WTC11 (cell line): ENCODE measurements around the gene SLC9A7. TPM values are rescaled to one million over a fixed set of nuclear protein-coding genes. Genes with fewer than 3 reads are reported as not detected.

Source experiments
- ATAC-seq: fragments of 200-7000 bp; cut with Tn5 transposase; 2 replicates; pipeline ENCODE4 v1.10.0; 2021; ENCODE audit warnings: mild to moderate bottlenecking, moderate library complexity
- CTCF ChIA-PET: fragments of 300-600 bp; sonication (Branson Sonifier 250); formaldehyde crosslinking; loops from one replicate; lab custom pipeline; 2021; ENCODE audit warnings: antibody characterized with exemption; lab: Charles Lee
- POLR2A ChIA-PET: fragments of 350-600 bp; sonication (Branson Sonifier 250); formaldehyde crosslinking; loops from one replicate; lab custom pipeline; 2021; ENCODE audit warnings: antibody characterized with exemption; lab: Charles Lee
- DNase-seq: peaks from one replicate; pipeline ENCODE4 v3.0.0; 2021; ENCODE audit warnings: low spot score
- H3K27ac Mint-ChIP-seq: 2 replicates; pipeline ENCODE4 v1.8.0; 2021; ENCODE audit warnings: mixed read lengths
- H3K27me3 Mint-ChIP-seq: 2 replicates; pipeline ENCODE4 v1.8.0; 2021; ENCODE audit warnings: low read depth, mild to moderate bottlenecking, moderate library complexity, mixed read lengths
- H3K36me3 Mint-ChIP-seq: 2 replicates; pipeline ENCODE4 v1.8.0; 2021; ENCODE audit warnings: mixed read lengths
- H3K4me1 Mint-ChIP-seq: 2 replicates; pipeline ENCODE4 v1.8.0; 2022; ENCODE audit warnings: mixed read lengths
- H3K4me3 Mint-ChIP-seq: 2 replicates; pipeline ENCODE4 v1.8.0; 2021; ENCODE audit warnings: mild to moderate bottlenecking, moderate library complexity, mixed read lengths
- H3K9me3 Mint-ChIP-seq: 2 replicates; pipeline ENCODE4 v1.8.0; 2021; ENCODE audit warnings: mixed read lengths
- ATF1 ChIP-seq: sonication (generic); formaldehyde crosslinking; IDR thresholded peaks from 2 replicates; pipeline ENCODE4 v1.8.1; 2023; ENCODE audit warnings: mild to moderate bottlenecking, moderate library complexity, missing genetic modification reagents
- CBFB ChIP-seq: sonication (generic); formaldehyde crosslinking; IDR thresholded peaks from 2 replicates; pipeline ENCODE4 v1.8.1; 2022; ENCODE audit warnings: mild to moderate bottlenecking, low read depth, missing genetic modification reagents
- GRHL2 ChIP-seq: fragments of 250-450 bp; sonication (Bioruptor Pico); IDR thresholded peaks from 2 replicates; pipeline ENCODE4 v1.8.0; 2022; ENCODE audit warnings: mild to moderate bottlenecking, moderate library complexity; ENCODE audit not compliant: insufficient replicate concordance, severe bottlenecking
- HMGA2 ChIP-seq: fragments of 250-450 bp; sonication (Bioruptor Pico); IDR thresholded peaks from 2 replicates; pipeline ENCODE4 v1.4.0; 2021; ENCODE audit warnings: mild to moderate bottlenecking, moderate library complexity
- NR1H2 ChIP-seq: sonication (generic); formaldehyde crosslinking; IDR thresholded peaks from 2 replicates; pipeline ENCODE4 v1.9.0; 2021; ENCODE audit warnings: mild to moderate bottlenecking, moderate library complexity, missing genetic modification reagents
- PRRX2 ChIP-seq: fragments of 250-450 bp; sonication (Bioruptor Pico); IDR thresholded peaks from 2 replicates; pipeline ENCODE4 v1.8.0; 2021; ENCODE audit warnings: mild to moderate bottlenecking
- SMAD3 ChIP-seq: sonication (generic); formaldehyde crosslinking; IDR thresholded peaks from 2 replicates; pipeline ENCODE4 v1.8.0; 2022; ENCODE audit warnings: missing genetic modification reagents, mild to moderate bottlenecking, borderline replicate concordance
- SMAD4 ChIP-seq: sonication (generic); formaldehyde crosslinking; IDR thresholded peaks from 2 replicates; pipeline ENCODE4 v1.8.0; 2022; ENCODE audit warnings: mild to moderate bottlenecking, missing genetic modification reagents
- TEAD1 ChIP-seq: sonication (generic); formaldehyde crosslinking; IDR thresholded peaks from 2 replicates; pipeline ENCODE4 v1.8.0; 2022; ENCODE audit warnings: mild to moderate bottlenecking, missing genetic modification reagents
- TP53 ChIP-seq: sonication (generic); formaldehyde crosslinking; IDR thresholded peaks from 2 replicates; pipeline ENCODE4 v1.8.1; 2023; ENCODE audit warnings: mild to moderate bottlenecking, missing genetic modification reagents
- ZNF121 ChIP-seq: sonication (generic); formaldehyde crosslinking; IDR thresholded peaks from 2 replicates; pipeline ENCODE4 v1.8.0; 2023; ENCODE audit warnings: missing genetic modification reagents
- ZNF396 ChIP-seq: fragments of 250-450 bp; sonication (Bioruptor Pico); IDR thresholded peaks from 2 replicates; pipeline ENCODE4 v1.8.0; 2021; ENCODE audit warnings: mild to moderate bottlenecking, moderate library complexity, borderline replicate concordance
- ZNF416 ChIP-seq: fragments of 250-450 bp; sonication (Bioruptor Pico); IDR thresholded peaks from 2 replicates; pipeline ENCODE4 v1.9.0; 2021; ENCODE audit warnings: mild to moderate bottlenecking, inconsistent platforms
- total RNA-seq: library from RNA; stranded (reverse); gene quantifications from 3 replicates; pipeline ENCODE4 v1.2.3, GENCODE V29; 2021
- TF ChIP-seq, protein P1 (sequence below): sonication (generic); formaldehyde crosslinking; IDR thresholded peaks from 2 replicates; pipeline ENCODE4 v1.8.1; 2022; ENCODE audit warnings: missing genetic modification reagents, borderline replicate concordance
- TF ChIP-seq, protein P2 (sequence below): sonication (generic); formaldehyde crosslinking; conservative IDR thresholded peaks from 2 replicates; pipeline ENCODE4 v1.8.1; 2022; ENCODE audit warnings: mild to moderate bottlenecking, missing genetic modification reagents
- TF ChIP-seq, protein P3 (sequence below): sonication (generic); formaldehyde crosslinking; IDR thresholded peaks from 2 replicates; pipeline ENCODE4 v1.8.0; 2022; ENCODE audit warnings: mild to moderate bottlenecking, missing genetic modification reagents
- TF ChIP-seq, protein P4 (sequence below): sonication (generic); formaldehyde crosslinking; IDR thresholded peaks from 2 replicates; pipeline ENCODE4 v1.8.0; 2023; ENCODE audit warnings: missing genetic modification reagents
- TF ChIP-seq, protein P5 (sequence below): sonication (generic); formaldehyde crosslinking; conservative IDR thresholded peaks from 2 replicates; pipeline ENCODE4 v1.8.1; 2023; ENCODE audit warnings: mild to moderate bottlenecking, low read depth, missing genetic modification reagents, moderate library complexity
- TF ChIP-seq, protein P6 (sequence below): fragments of 200-600 bp; IDR thresholded peaks from 2 replicates; pipeline ENCODE4 v1.8.0; 2022; ENCODE audit warnings: antibody characterized with exemption
- TF ChIP-seq, protein P7 (sequence below): fragments of 250-450 bp; sonication (Bioruptor Pico); IDR thresholded peaks from 2 replicates; pipeline ENCODE4 v1.9.0; 2021; ENCODE audit warnings: moderate library complexity, mild to moderate bottlenecking, inconsistent platforms, borderline replicate concordance

Gene SLC9A7
- total RNA-seq, 1 experiment from 2014 or later: 18.0 TPM

DNA sequence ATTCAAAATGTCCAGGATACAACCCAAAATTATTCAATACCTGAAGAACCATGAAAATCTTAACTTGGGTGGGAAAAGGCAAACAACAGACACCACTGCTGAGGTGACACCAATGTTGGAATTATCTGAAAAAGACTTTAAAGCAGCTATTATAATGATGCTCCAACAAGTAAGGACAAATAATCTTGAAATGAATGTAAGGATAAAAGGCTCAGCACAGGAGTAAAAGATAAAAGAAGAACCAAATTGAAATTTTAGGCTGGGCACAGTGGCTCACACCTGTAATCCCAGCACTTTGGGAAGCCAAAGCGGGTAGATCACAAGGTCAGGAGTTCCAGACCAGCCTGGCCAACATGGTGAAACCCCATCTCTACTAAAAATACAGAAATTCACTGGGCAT is 4.0 kb upstream of the SLC9A7 start (continued):
- TF ChIP-seq, protein P1, sequence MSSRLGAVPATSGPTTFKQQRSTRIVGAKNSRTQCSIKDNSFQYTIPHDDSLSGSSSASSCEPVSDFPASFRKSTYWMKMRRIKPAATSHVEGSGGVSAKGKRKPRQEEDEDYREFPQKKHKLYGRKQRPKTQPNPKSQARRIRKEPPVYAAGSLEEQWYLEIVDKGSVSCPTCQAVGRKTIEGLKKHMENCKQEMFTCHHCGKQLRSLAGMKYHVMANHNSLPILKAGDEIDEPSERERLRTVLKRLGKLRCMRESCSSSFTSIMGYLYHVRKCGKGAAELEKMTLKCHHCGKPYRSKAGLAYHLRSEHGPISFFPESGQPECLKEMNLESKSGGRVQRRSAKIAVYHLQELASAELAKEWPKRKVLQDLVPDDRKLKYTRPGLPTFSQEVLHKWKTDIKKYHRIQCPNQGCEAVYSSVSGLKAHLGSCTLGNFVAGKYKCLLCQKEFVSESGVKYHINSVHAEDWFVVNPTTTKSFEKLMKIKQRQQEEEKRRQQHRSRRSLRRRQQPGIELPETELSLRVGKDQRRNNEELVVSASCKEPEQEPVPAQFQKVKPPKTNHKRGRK (CRISPR knock-in tag): no peak
- TF ChIP-seq, protein P2, sequence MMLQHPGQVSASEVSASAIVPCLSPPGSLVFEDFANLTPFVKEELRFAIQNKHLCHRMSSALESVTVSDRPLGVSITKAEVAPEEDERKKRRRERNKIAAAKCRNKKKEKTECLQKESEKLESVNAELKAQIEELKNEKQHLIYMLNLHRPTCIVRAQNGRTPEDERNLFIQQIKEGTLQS (CRISPR knock-in tag): no peak
- TF ChIP-seq HMGA2 (CRISPR knock-in tag) (no peak), TEAD1 (CRISPR knock-in tag) (no peak), ZNF416 (no peak), ZNF121 (CRISPR knock-in tag) (no peak), ATF1 (CRISPR knock-in tag) (no peak), SMAD4 (no peak), CBFB (CRISPR knock-in tag) (no peak), SMAD3 (CRISPR knock-in tag) (no peak)
- TF ChIP-seq, protein P3, sequence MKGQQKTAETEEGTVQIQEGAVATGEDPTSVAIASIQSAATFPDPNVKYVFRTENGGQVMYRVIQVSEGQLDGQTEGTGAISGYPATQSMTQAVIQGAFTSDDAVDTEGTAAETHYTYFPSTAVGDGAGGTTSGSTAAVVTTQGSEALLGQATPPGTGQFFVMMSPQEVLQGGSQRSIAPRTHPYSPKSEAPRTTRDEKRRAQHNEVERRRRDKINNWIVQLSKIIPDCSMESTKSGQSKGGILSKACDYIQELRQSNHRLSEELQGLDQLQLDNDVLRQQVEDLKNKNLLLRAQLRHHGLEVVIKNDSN (CRISPR knock-in tag): no peak
- TF ChIP-seq, protein P4, sequence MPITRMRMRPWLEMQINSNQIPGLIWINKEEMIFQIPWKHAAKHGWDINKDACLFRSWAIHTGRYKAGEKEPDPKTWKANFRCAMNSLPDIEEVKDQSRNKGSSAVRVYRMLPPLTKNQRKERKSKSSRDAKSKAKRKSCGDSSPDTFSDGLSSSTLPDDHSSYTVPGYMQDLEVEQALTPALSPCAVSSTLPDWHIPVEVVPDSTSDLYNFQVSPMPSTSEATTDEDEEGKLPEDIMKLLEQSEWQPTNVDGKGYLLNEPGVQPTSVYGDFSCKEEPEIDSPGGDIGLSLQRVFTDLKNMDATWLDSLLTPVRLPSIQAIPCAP (CRISPR knock-in tag): no peak
- TF ChIP-seq, protein P5, sequence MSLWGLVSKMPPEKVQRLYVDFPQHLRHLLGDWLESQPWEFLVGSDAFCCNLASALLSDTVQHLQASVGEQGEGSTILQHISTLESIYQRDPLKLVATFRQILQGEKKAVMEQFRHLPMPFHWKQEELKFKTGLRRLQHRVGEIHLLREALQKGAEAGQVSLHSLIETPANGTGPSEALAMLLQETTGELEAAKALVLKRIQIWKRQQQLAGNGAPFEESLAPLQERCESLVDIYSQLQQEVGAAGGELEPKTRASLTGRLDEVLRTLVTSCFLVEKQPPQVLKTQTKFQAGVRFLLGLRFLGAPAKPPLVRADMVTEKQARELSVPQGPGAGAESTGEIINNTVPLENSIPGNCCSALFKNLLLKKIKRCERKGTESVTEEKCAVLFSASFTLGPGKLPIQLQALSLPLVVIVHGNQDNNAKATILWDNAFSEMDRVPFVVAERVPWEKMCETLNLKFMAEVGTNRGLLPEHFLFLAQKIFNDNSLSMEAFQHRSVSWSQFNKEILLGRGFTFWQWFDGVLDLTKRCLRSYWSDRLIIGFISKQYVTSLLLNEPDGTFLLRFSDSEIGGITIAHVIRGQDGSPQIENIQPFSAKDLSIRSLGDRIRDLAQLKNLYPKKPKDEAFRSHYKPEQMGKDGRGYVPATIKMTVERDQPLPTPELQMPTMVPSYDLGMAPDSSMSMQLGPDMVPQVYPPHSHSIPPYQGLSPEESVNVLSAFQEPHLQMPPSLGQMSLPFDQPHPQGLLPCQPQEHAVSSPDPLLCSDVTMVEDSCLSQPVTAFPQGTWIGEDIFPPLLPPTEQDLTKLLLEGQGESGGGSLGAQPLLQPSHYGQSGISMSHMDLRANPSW (CRISPR knock-in tag): no peak
- TF ChIP-seq, all 79 proteins: peak for 0

DNA sequence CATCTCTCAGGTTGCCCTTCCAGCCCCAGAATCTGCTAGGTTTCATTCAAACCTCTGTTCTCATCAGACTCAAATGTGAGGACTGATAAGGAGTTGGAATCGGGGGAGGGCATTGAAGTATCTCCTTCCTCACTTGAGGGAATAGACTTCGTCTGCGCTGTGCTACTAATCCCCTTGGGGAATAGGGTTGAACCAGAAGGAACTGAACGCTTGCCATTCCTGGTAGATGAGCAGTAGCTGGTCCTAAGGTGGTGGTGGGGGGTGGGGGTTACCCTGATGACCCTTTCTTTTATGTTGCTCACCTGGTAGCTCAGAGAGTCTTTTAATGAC is 692 bp upstream of the SLC9A7 start:
- ATAC-seq: peak; percentile 18
- 0 out of 2 replicates have a peak, but pooled peaks cover 5% of the 10 kb centered on the region for H3K36me3 Mint-ChIP-seq
- H3K9me3 Mint-ChIP-seq: peaks cover 10% of the 10 kb centered on the region
- POLR2A ChIA-PET: no interaction called here
- peak overlapping the region; percentile 89 for H3K27ac Mint-ChIP-seq
- CTCF ChIA-PET: interaction anchor here (0.7 to 1.8 kb wide), 4 partner anchors 33 to 77 kb away, joined by 3 to 19 read pairs (median 4); partner anchors contain the start of gene RP2
- DNase-seq: no peak
- H3K27me3 Mint-ChIP-seq: no peaks in the 10 kb centered on the region
- peak overlapping the region; percentile 69 for H3K4me3 Mint-ChIP-seq
- no peak for TF ChIP-seq TP53
- TF ChIP-seq PRRX2 (CRISPR knock-in tag): no peak
- TF ChIP-seq, protein P6, sequence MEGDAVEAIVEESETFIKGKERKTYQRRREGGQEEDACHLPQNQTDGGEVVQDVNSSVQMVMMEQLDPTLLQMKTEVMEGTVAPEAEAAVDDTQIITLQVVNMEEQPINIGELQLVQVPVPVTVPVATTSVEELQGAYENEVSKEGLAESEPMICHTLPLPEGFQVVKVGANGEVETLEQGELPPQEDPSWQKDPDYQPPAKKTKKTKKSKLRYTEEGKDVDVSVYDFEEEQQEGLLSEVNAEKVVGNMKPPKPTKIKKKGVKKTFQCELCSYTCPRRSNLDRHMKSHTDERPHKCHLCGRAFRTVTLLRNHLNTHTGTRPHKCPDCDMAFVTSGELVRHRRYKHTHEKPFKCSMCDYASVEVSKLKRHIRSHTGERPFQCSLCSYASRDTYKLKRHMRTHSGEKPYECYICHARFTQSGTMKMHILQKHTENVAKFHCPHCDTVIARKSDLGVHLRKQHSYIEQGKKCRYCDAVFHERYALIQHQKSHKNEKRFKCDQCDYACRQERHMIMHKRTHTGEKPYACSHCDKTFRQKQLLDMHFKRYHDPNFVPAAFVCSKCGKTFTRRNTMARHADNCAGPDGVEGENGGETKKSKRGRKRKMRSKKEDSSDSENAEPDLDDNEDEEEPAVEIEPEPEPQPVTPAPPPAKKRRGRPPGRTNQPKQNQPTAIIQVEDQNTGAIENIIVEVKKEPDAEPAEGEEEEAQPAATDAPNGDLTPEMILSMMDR: no peak
- TF ChIP-seq, protein P5 (CRISPR knock-in tag): no peak
- TF ChIP-seq NR1H2 (CRISPR knock-in tag): no peak
- TF ChIP-seq, protein P7, sequence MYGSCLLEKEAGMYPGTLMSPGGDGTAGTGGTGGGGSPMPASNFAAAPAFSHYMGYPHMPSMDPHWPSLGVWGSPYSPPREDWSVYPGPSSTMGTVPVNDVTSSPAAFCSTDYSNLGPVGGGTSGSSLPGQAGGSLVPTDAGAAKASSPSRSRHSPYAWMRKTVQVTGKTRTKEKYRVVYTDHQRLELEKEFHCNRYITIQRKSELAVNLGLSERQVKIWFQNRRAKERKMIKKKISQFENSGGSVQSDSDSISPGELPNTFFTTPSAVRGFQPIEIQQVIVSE: no peak
- TF ChIP-seq GRHL2: no peak
- TF ChIP-seq, protein P4 (CRISPR knock-in tag): no peak
- TF ChIP-seq ZNF396 (CRISPR knock-in tag): no peak
- TF ChIP-seq, protein P3 (CRISPR knock-in tag): no peak
- H3K4me1 Mint-ChIP-seq: peaks cover 35% of the 10 kb centered on the region
